NK-92 (cell line): ENCODE data around the gene MKRN2OS.

Source experiments
- DNase-seq: peaks from one replicate; lab custom pipeline; 2025; ENCODE audit not compliant: unreplicated experiment; lab: John Stamatoyannopoulos, UW

MKRN2OS gene

GRCh38 chr3:12515631-12516030 is 29.7 kb downstream of the MKRN2OS start:
- DNase-seq, result no peak

- DNase-seq, result no peak
These were observed 31.4 kb downstream of the MKRN2OS start for GRCh38 chr3:12513694-12514446.

- DNase-seq, result no peak
These were observed 32.7 kb downstream of the MKRN2OS start for GRCh38 chr3:12512534-12513118.

- no peak for DNase-seq
These were observed 35.8 kb downstream of the MKRN2OS start for GRCh38 chr3:12509466-12509865.

GRCh38 chr3:12508291-12508700 is 37.0 kb downstream of the MKRN2OS start:
- DNase-seq, result no peak

- DNase-seq, result no peak
These were observed 37.6 kb downstream of the MKRN2OS start for GRCh38 chr3:12507591-12508281.

DNA sequence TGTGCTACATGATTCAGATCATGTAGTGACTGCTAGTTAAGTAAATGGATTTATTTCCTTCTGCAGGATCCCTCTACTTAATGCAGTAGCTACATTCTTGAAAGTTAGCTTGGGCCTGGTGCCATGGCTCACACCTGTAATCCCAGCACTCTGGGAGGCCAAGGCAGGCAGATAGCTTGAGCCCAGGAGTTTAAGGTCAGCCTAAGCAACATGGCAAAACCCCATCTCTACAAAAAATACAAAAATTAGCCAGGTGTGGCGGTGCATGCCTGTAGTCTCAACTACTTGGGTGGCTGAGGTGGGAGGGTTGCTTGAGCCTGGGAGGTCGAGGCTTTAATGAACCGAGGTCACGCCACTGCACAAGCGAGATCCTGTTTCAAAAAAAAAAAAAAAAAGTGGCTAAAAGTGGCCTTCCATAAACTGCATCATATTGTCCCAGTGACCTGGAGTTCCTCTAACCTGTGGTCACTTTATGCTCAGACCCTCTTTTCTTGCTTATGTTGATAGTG is 39.0 kb downstream of the MKRN2OS start:
- DNase-seq, result no peak

DNA sequence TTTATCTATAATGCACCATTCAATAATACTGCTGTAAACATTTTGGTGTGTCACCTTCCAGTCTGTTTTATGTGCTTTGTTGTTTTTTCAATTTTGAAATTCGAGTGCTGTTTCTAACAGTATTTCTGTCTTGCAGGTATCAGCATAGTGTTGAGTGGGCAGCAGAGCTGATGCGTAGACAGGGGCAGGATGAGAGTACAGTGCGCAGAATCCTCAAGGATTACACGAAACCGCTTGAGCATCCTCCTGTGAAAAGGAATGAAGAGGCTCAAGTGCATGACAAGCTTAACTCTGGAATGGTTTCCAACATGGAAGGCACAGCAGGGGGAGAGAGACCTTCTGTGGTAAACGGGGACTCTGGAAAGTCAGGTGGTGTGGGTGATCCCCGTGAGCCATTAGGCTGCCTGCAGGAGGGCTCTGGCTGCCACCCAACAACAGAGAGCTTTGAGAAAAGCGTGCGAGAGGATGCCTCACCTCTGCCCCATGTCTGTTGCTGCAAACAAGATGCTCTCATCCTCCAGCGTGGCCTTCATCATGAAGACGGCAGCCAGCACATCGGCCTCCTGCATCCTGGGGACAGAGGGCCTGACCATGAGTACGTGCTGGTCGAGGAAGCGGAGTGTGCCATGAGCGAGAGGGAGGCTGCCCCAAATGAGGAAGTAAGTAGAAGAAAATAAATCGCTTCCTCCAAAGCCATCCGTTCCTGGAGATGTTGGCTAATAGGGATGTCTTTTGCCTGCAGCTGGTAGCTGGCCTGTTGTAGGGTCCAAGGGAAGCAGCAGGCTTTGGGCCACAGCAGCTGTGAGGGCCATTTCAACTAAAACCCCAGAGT is 42.0 kb downstream of the MKRN2OS start:
- DNase-seq, result no peak

- no peak for DNase-seq
These were observed 43.8 kb downstream of the MKRN2OS start for GRCh38 chr3:12501360-12502020.

- DNase-seq, result no peak
These were observed 45.8 kb downstream of the MKRN2OS start for GRCh38 chr3:12499474-12499873.

DNA sequence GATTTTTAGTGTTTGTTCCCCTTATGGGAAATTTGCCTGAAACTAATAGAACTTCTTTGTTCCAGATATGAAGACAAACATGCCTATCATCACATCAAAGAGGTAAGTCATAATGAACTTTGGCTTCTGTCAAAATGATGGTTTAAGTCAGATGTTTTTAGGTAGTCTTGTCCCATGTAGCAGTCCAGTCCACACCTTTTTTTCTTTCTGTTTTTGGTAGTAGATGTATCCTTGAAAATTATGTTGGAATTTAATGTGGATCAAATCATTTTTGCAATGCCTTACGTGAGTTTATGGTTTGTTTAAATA is 48.9 kb downstream of the MKRN2OS start:
- DNase-seq, result no peak

GRCh38 chr3:12495749-12496452 is 49.4 kb downstream of the MKRN2OS start:
- no peak for DNase-seq

DNA sequence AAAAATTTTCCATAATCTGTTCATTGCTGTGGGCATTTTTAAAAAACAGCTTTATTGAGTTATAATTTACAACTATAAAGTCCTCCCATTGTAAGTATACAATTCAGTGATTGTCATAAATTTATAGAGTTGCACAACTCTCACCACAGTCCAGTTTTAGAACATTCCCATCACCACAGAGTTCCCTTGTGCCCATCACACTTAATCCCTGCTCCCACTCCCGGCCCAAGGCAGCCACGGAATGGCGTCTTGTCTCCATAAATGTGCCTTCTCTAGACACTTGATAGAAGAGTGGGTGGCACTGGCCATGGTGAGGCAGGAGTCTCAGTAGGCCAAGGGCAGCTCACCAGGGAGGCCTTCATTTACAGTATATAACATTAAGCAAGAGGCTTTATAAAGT is 54.8 kb downstream of the MKRN2OS start:
- DNase-seq, result no peak

- DNase-seq, result no peak
These were observed 55.5 kb downstream of the MKRN2OS start for GRCh38 chr3:12489832-12490231.
